ENCODE data around the gene GSG1L.

DNA sequence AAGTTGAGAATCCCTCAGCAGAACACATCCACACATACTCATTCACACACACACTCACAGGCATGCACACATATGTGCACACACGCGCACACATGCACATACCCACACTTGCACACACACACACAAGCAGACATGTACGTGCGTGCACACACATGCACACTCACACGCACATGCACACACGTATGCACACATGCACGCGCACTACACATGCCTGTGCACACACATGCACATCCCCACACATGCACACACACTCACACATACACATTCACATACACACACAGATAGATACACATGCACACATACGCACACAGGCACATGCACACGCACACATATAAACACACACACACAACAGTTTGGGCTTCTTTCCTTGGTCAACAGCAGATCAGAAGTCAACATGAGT, 24.0 kb downstream of the GSG1L start:
- TF ChIP-seq ZNF384 (IDR thresholded peaks at IDR 0.05) (no peak), FOXK2 (IDR thresholded peaks at IDR 0.05) (no peak), SP1 (IDR thresholded peaks at IDR 0.05) (no peak), BHLHE40 (IDR thresholded peaks at IDR 0.05; ENCODE audit: borderline replicate concordance) (no peak), FOXM1 (IDR thresholded peaks at IDR 0.05; ENCODE audit: borderline replicate concordance) (no peak), NFRKB (IDR thresholded peaks at IDR 0.05) (no peak), CTBP1 (IDR thresholded peaks at IDR 0.05; ENCODE audit: borderline replicate concordance) (no peak), HDGF (IDR thresholded peaks at IDR 0.05; ENCODE audit: borderline replicate concordance) (no peak), TARDBP (IDR thresholded peaks at IDR 0.05) (no peak), ELF4 (IDR thresholded peaks at IDR 0.05) (no peak), LEF1 (IDR thresholded peaks at IDR 0.05; ENCODE audit: borderline replicate concordance) (no peak), FOXA1 (IDR thresholded peaks at IDR 0.05) (no peak), ARNT (IDR thresholded peaks at IDR 0.05) (no peak)
